SIG-M5 treated with dmso at 0.1 percent for 504 hours (cell line): ENCODE measurements around the gene TMEM134.

Experiments
- DNase-seq: peaks from one replicate; lab custom pipeline; 2025; ENCODE audit not compliant: unreplicated experiment; lab: John Stamatoyannopoulos, UW

TMEM134 gene

GRCh38 chr11:67423891-67424613 lies 45.0 kb downstream of the TMEM134 start:
- DNase-seq, result no peak

GRCh38 chr11:67423466-67423865 lies 45.6 kb downstream of the TMEM134 start:
- no peak for DNase-seq

GRCh38 chr11:67422891-67423290 lies 46.2 kb downstream of the TMEM134 start:
- no peak for DNase-seq

- no peak for DNase-seq
These were observed 47.5 kb downstream of the TMEM134 start for GRCh38 chr11:67421430-67422031.

GRCh38 chr11:67420646-67421429 lies 48.2 kb downstream of the TMEM134 start:
- peak; percentile 86 for DNase-seq

GRCh38 chr11:67420147-67420645 lies 48.9 kb downstream of the TMEM134 start:
- DNase-seq, result no peak

GRCh38 chr11:67419325-67420049 lies 49.6 kb downstream of the TMEM134 start:
- no peak for DNase-seq

GRCh38 chr11:67418476-67419281 lies 50.4 kb downstream of the TMEM134 start:
- DNase-seq, result no peak

- DNase-seq, result no peak
These were observed 51.6 kb downstream of the TMEM134 start for GRCh38 chr11:67417425-67417824.

GRCh38 chr11:67416416-67417335 lies 52.4 kb downstream of the TMEM134 start:
- no peak for DNase-seq

GRCh38 chr11:67415501-67416304 lies 53.3 kb downstream of the TMEM134 start, which contains the start of gene CARNS1:
TSS of gene CARNS1 (plus strand) at chr11:67415678. CDS start at chr11:67416200, 522 bp downstream.
- DNase-seq, result no peak

- no peak for DNase-seq
These were observed 55.7 kb downstream of the TMEM134 start for GRCh38 chr11:67413266-67413849.

GRCh38 chr11:67412495-67413179 lies 56.4 kb downstream of the TMEM134 start:
- DNase-seq, result no peak

GRCh38 chr11:67411785-67412152 lies 57.3 kb downstream of the TMEM134 start:
- no peak for DNase-seq
